GM19328 (cell line): ENCODE data around the gene GOSR1.
"Not testable (repeated sequence)": the region's sequence is repeated elsewhere in the genome, so short reads cannot be mapped to it uniquely, and the experiment has no call there.

Source experiments
- ATAC-seq: cut with Tn5 transposase; IDR thresholded peaks from one replicate; pipeline ENCODE4 v1.9.1; 2021; ENCODE audit warnings: mild to moderate bottlenecking, moderate library complexity; ENCODE audit not compliant: unreplicated experiment

Gene GOSR1

GRCh38 chr17:30541802-30542201 is 64.6 kb downstream of the GOSR1 start:
- no peak for ATAC-seq

GRCh38 chr17:30543456-30543855 is 66.2 kb downstream of the GOSR1 start:
- ATAC-seq, result no peak

GRCh38 chr17:30545024-30545423 is 67.8 kb downstream of the GOSR1 start:
- ATAC-seq, result no peak

GRCh38 chr17:30547778-30548573 is 70.8 kb downstream of the GOSR1 start:
- no peak for ATAC-seq

GRCh38 chr17:30549181-30549580 is 72.0 kb downstream of the GOSR1 start:
- ATAC-seq, result not testable (repeated sequence)

- ATAC-seq, result no peak
These were observed 72.8 kb downstream of the GOSR1 start for GRCh38 chr17:30549864-30550511.

- ATAC-seq, result no peak
These were observed 73.5 kb downstream of the GOSR1 start for GRCh38 chr17:30550512-30551273.

GRCh38 chr17:30551274-30551995 is 74.2 kb downstream of the GOSR1 start:
- ATAC-seq, result not testable (repeated sequence)

GRCh38 chr17:30551996-30552339 is 74.8 kb downstream of the GOSR1 start:
- no peak for ATAC-seq

- ATAC-seq, result no peak
These were observed 75.9 kb downstream of the GOSR1 start for GRCh38 chr17:30552994-30553566.

- ATAC-seq, result not testable (repeated sequence)
These were observed 76.7 kb downstream of the GOSR1 start for GRCh38 chr17:30553823-30554440.

GRCh38 chr17:30554839-30555751 is 77.9 kb downstream of the GOSR1 start:
- no peak for ATAC-seq

GRCh38 chr17:30555942-30556341 is 78.7 kb downstream of the GOSR1 start:
- ATAC-seq, result no peak

- no peak for ATAC-seq
These were observed 79.4 kb downstream of the GOSR1 start for GRCh38 chr17:30556374-30557332.

GRCh38 chr17:30557916-30558685 is 80.9 kb downstream of the GOSR1 start:
- no peak for ATAC-seq

- ATAC-seq, result no peak
These were observed 81.7 kb downstream of the GOSR1 start for GRCh38 chr17:30558686-30559545.
